HL-60/S4 treated with phorbol 12-myristate 13-acetate at 8.2 ng/mL for 4 days and 3 days (cell line): ENCODE measurements around the gene XYLT2.
"Not testable (repeated sequence)": the region's sequence is repeated elsewhere in the genome, so short reads cannot be mapped to it uniquely, and the experiment has no call there.

Source experiments
- in situ Hi-C: fragments of 300-500 bp; cut with MboI; formaldehyde crosslinking; loops from 2 replicates; pipeline ENCODE4 v1.15.0; 2022; ENCODE audit warnings: low sequenced_read_pairs

Gene XYLT2

GRCh38 chr17:50319306-50320004 lies 26.5 kb upstream of the XYLT2 start:
- in situ Hi-C loops: no loop called here

- in situ Hi-C loops: no loop called here
Measured at GRCh38 chr17:50322271-50322670, 23.7 kb upstream of the XYLT2 start.

- in situ Hi-C loops: no loop called here
Measured at GRCh38 chr17:50323060-50323459, 22.9 kb upstream of the XYLT2 start.

- in situ Hi-C loops: no loop called here
Measured at GRCh38 chr17:50325906-50326305, 20.0 kb upstream of the XYLT2 start.

- in situ Hi-C loops: no loop called here
Measured at GRCh38 chr17:50326831-50327364, 19.0 kb upstream of the XYLT2 start.

GRCh38 chr17:50328363-50329325 lies 17.3 kb upstream of the XYLT2 start:
- in situ Hi-C loops: no loop called here

GRCh38 chr17:50329716-50330115 lies 16.2 kb upstream of the XYLT2 start:
- in situ Hi-C loops: no loop called here

- in situ Hi-C loops: no loop called here
Measured at GRCh38 chr17:50330151-50330775, 15.7 kb upstream of the XYLT2 start.

- in situ Hi-C loops: no loop called here
Measured at GRCh38 chr17:50331085-50331791, 14.7 kb upstream of the XYLT2 start.

- in situ Hi-C loops: no loop called here
Measured at GRCh38 chr17:50332196-50332595, 13.7 kb upstream of the XYLT2 start.

- in situ Hi-C loops: not testable (repeated sequence)
Measured at GRCh38 chr17:50333291-50334057, 12.5 kb upstream of the XYLT2 start.

- in situ Hi-C loops: no loop called here
Measured at GRCh38 chr17:50337956-50338355, 8.0 kb upstream of the XYLT2 start.

- in situ Hi-C loops: no loop called here
Measured at GRCh38 chr17:50338645-50339044, 7.3 kb upstream of the XYLT2 start.

- in situ Hi-C loops: no loop called here
Measured at GRCh38 chr17:50339381-50339780, 6.5 kb upstream of the XYLT2 start.

GRCh38 chr17:50344731-50345365 lies 1.1 kb upstream of the XYLT2 start:
- in situ Hi-C loops: no loop called here

GRCh38 chr17:50346313-50347116 lies 589 bp downstream of the XYLT2 start:
- in situ Hi-C loops: no loop called here

- in situ Hi-C loops: no loop called here
Measured at GRCh38 chr17:50347117-50347893, 1.4 kb downstream of the XYLT2 start.

- in situ Hi-C loops: no loop called here
Measured at GRCh38 chr17:50347894-50348291, 2.0 kb downstream of the XYLT2 start.
